Lower leg skin (tissue), 3 donors: ENCODE measurements around the gene DNMBP.

ENCODE experiments used
- CTCF ChIP-seq, 3 donors: fragments of 450-650 bp; IDR thresholded peaks; one replicate each; pipeline ENCODE4 v1.5.1; 2016; ENCODE audit warnings: antibody characterized with exemption in 3 of 3, mild to moderate bottlenecking in 3 of 3, moderate library complexity in 2 of 3
- POLR2A ChIP-seq, 2 donors: fragments of 450-650 bp; IDR thresholded peaks; one replicate each; pipeline ENCODE4 v1.6.1; 2016 to 2017; ENCODE audit warnings: antibody characterized with exemption in 2 of 2, mild to moderate bottlenecking in 1 of 2, moderate library complexity in 1 of 2

- no peak for TF ChIP-seq POLR2A (IDR thresholded peaks at IDR 0.05)
- TF ChIP-seq CTCF (IDR thresholded peaks at IDR 0.05): no peak
Observed at GRCh38 chr10:99930731-99931550, 78.8 kb downstream of the DNMBP start.
